GM12878 (cell line): ENCODE data around the gene NOL4L.

Experiments used
- GABPA ChIP-seq: IDR thresholded peaks from 2 replicates; pipeline ENCODE4 v1.6.1; 2014; ENCODE audit warnings: antibody characterized with exemption, low read depth, mild to moderate bottlenecking, inconsistent platforms
- POLR2A ChIP-seq: IDR thresholded peaks from 2 replicates; pipeline ENCODE4 v1.6.1; 2011; ENCODE audit warnings: low read depth, mild to moderate bottlenecking, low read length
- POLR2AphosphoS2 ChIP-seq: IDR thresholded peaks from 2 replicates; pipeline ENCODE4 v1.6.1; 2011; ENCODE audit warnings: low read depth, mild to moderate bottlenecking, low read length, improper control_type of control experiment, moderate library complexity
- REST ChIP-seq: IDR thresholded peaks from 2 replicates; pipeline ENCODE4 v1.6.1; 2012; ENCODE audit warnings: mild to moderate bottlenecking, low read depth, low read length

DNA sequence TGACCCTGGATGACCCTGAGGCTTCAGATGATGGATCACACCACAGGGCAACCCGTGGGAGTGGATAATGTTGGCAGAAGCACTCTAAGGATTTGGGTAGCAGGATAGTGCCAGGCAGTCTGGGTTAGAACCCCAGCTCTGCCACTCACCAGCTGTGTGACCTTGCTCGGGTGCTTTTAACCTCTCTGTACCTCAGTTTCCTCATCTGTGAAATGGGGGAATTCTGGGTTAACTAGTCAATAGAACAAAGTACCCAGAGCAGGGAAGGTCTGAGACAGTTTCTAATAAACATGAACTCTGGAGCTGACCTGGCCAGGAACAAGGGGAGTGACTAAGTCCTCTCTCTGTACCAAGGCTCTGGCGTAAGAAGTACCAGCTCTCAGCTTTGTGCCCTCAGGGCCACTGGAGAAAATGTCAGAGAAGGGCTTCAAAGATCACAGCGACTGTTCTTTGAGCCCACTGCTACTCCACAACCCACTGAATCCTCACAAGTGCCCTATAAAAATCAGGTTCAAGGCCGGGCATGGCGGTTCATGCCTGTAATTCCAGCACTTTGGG is 14.7 kb upstream of the NOL4L start:
- no peak for TF ChIP-seq REST
- no peak for TF ChIP-seq GABPA
- no peak for TF ChIP-seq POLR2A
- no peak for TF ChIP-seq POLR2AphosphoS2
